ENCODE measurements around the gene ALK.

DNA sequence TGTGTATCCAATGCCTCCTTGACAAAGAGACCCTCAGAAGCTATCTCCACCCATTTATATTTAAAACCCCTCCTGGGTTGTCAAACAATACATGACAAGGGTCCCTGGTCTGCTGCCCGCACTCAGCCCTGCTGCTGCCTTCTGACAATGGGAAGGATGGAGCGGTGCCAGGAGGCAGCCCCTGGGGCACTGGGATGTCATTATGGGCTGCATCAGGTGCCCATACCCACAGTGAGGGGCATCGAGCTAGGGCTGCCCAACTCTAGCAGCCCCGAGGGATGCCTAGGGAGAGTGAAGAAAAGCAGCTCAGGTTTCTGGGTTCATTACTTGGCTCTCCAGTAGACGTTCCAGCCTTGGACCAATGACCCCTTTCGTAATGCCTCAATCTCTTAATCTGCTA lies 301.7 kb downstream of the ALK start:
- TF ChIP-seq REST (tag by site-specific recombination; IDR thresholded peaks at IDR 0.05) = no peak
- TF ChIP-seq CTCF (tag by site-specific recombination; IDR thresholded peaks at IDR 0.05) = no peak
- no peak for TF ChIP-seq MZF1 (tag by site-specific recombination; IDR thresholded peaks at IDR 0.05; ENCODE audit: borderline replicate concordance)

All from HEK293 (cell line).